Measurements from ENCODE around the gene TPGS2. TPM values are rescaled to one million over a fixed set of nuclear protein-coding genes. Genes with fewer than 3 reads are reported as not detected.

Gene TPGS2
- total and polyA plus RNA-seq, 8 donors = 36.7 to 230 (median 58.0) TPM

DNA sequence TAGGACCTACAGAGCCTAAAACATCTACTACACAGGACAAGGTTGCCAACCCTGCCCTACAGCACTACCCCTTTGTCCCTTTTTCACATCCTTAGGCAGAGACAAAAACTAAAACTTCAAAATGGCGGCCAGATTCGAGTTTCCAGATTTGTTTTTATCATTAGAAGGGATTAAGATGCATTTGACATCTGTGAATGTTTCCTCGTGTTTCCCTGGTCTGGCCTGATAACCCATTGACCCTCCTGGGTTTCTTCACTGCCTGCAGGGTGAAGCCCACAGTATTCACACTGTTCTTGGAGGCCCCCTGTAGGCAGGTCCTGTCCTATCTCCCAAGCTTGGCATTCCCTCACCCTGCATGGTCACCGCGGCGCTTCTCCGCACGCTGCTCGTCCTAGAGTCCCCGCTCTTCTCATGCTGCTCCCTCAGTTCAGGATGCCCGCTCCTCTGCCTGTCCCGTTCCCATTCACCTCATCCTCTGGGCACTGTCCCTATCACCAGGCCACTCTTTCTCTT, 67.6 kb downstream of the TPGS2 start:
- Histone ChIP-seq H3K9me3 (no peaks in the 10 kb centered on the region), H3K27me3 (no peaks in the 10 kb centered on the region), H3K4me1 (peaks cover 0 to 12% (median 0%) of the 10 kb centered on the region in 4 donors), H3K4me3 (no peak overlapping the region), H3K27ac (no peak overlapping the region), H3K36me3 (no peaks in the 10 kb centered on the region)
- intact Hi-C loops (cut with DNase I; ENCODE audit: low total_unique reads) = no loop called here
- no peak for TF ChIP-seq EP300 (IDR thresholded peaks at IDR 0.05)
- TF ChIP-seq POLR2A (IDR thresholded peaks at IDR 0.05) = no peak
- TF ChIP-seq POLR2AphosphoS5 (IDR thresholded peaks at IDR 0.05) = no peak
- TF ChIP-seq, protein P1, sequence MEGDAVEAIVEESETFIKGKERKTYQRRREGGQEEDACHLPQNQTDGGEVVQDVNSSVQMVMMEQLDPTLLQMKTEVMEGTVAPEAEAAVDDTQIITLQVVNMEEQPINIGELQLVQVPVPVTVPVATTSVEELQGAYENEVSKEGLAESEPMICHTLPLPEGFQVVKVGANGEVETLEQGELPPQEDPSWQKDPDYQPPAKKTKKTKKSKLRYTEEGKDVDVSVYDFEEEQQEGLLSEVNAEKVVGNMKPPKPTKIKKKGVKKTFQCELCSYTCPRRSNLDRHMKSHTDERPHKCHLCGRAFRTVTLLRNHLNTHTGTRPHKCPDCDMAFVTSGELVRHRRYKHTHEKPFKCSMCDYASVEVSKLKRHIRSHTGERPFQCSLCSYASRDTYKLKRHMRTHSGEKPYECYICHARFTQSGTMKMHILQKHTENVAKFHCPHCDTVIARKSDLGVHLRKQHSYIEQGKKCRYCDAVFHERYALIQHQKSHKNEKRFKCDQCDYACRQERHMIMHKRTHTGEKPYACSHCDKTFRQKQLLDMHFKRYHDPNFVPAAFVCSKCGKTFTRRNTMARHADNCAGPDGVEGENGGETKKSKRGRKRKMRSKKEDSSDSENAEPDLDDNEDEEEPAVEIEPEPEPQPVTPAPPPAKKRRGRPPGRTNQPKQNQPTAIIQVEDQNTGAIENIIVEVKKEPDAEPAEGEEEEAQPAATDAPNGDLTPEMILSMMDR (IDR thresholded peaks at IDR 0.05) = no peak
- 81 to 89% (median 88%) methylated on average over 12 of the region's 12 CpGs for WGBS, 5 donors
- DNase-seq = no peak

DNA sequence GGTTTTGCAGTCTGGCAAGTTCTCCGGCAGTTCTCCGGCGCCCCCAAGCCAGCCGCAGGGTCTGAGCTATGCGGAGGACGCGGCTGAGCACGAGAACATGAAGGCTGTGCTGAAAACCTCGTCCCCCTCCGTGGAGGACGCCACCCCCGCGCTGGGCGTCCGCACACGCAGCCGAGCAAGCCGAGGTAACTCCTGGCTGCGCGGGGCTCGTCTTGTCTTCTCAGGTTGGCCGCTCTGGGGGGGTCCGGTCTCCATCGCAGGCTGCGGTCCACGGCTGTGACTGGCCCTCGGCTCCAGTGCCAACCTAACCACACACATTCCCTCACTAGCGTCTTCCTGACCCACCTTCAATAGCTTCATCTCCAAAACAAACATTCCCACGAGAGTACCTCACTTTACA, 68.2 kb downstream of the TPGS2 start:
- Histone ChIP-seq H3K4me1 (peaks cover 0 to 12% (median 0%) of the 10 kb centered on the region in 4 donors), H3K4me3 (no peak overlapping the region), H3K27me3 (no peaks in the 10 kb centered on the region), H3K9me3 (no peaks in the 10 kb centered on the region), H3K36me3 (no peaks in the 10 kb centered on the region), H3K27ac (no peak overlapping the region)
- no peak for DNase-seq
- WGBS, 5 donors = 89 to 95% (median 91%) methylated on average over 23 to 29 of the region's 29 CpGs
- intact Hi-C loops (cut with DNase I; ENCODE audit: low total_unique reads) = no loop called here
- TF ChIP-seq, protein P1 (IDR thresholded peaks at IDR 0.05) = no peak
- TF ChIP-seq EP300 (IDR thresholded peaks at IDR 0.05) = no peak
- TF ChIP-seq POLR2A (IDR thresholded peaks at IDR 0.05) = no peak
- no peak for TF ChIP-seq POLR2AphosphoS5 (IDR thresholded peaks at IDR 0.05)

DNA sequence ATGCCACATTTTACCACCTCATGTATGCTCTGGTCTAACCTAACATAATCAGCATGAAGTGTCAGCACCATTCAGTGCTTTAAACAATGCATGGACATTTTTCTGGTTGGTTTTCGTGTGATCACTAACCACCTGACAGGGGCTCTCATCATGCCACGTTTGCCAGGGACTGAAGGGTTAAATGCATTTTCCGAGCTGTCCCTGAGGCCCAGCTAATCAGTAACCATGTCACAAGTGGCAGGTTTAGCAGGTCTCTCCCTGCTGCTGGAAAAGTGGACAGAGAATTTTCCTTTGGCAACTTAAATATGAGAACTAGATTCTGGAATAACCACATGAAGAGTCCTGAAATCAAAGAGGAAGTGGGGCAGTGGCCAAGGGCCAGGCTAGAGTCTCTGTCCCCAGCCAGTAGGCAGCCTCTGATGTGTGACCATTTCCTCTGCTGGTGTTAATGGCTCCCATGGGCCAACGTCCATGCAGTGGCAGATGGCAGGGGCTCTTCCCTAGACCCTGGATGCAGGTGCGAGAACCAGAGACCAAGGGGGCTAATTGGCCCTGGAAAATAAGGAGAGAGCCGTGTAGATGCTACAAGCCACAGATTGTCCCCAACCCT, 69.5 kb downstream of the TPGS2 start:
- Histone ChIP-seq H3K27me3 (no peaks in the 10 kb centered on the region), H3K9me3 (no peaks in the 10 kb centered on the region), H3K27ac (no peak overlapping the region), H3K4me3 (no peak overlapping the region), H3K36me3 (no peaks in the 10 kb centered on the region), H3K4me1 (peaks cover 0 to 12% (median 0%) of the 10 kb centered on the region in 4 donors)
- WGBS, 5 donors = 36 to 57% (median 42%) methylated on average over 6 of the region's 6 CpGs
- DNase-seq = peak in 1 of 2 donors; percentile 23
- TF ChIP-seq POLR2A (IDR thresholded peaks at IDR 0.05) (no peak), EP300 (IDR thresholded peaks at IDR 0.05) (no peak)
- TF ChIP-seq, protein P1 (IDR thresholded peaks at IDR 0.05) = no peak
- intact Hi-C loops (cut with DNase I; ENCODE audit: low total_unique reads) = loop anchor here (10.0 kb wide), 1 partner anchor 74 kb away; no protein-coding TSS in a partner anchor

DNA sequence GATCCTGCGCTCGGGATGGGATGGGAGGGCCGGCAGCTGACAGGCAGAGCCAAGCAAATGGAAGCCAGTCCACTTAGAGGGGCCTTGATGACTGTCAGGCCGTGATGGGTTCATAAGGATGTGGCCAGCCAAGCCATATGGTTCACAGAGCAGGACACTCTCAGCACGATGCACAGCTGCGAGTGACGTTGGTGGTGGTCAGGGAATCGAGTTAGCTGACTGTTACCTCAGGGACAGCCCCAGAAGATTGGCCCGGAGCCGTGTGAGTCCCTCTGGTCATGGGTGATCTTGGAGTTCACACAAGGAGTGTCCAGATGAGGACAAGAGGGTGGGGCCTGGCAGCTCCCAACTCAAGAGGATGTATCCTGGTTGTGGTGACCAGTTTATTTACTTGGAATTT, 70.2 kb downstream of the TPGS2 start:
- no peaks in the 10 kb centered on the region for H3K27me3 ChIP-seq
- H3K4me3 ChIP-seq = no peak overlapping the region
- WGBS, 5 donors = 69 to 84% (median 77%) methylated on average over 8 to 10 of the region's 10 CpGs
- no peak for DNase-seq
- H3K36me3 ChIP-seq = no peaks in the 10 kb centered on the region
- intact Hi-C loops (cut with DNase I; ENCODE audit: low total_unique reads) = loop anchor here (10.0 kb wide), 1 partner anchor 74 kb away; no protein-coding TSS in a partner anchor
- no peaks in the 10 kb centered on the region for H3K9me3 ChIP-seq
- TF ChIP-seq, protein P1 (IDR thresholded peaks at IDR 0.05) = no peak
- TF ChIP-seq EP300 (IDR thresholded peaks at IDR 0.05) (no peak), POLR2A (IDR thresholded peaks at IDR 0.05) (no peak), POLR2AphosphoS5 (IDR thresholded peaks at IDR 0.05) (no peak)
- peaks cover 0 to 12% (median 0%) of the 10 kb centered on the region in 4 donors for H3K4me1 ChIP-seq
- H3K27ac ChIP-seq = no peak overlapping the region

All from stomach (tissue), 9 donors.